Endothelial cell (in vitro differentiated cells): Measurements from ENCODE around the gene DRC1. TPM values are rescaled to one million over a fixed set of nuclear protein-coding genes. Genes with fewer than 3 reads are reported as not detected.

Source experiments
- DNase-seq: peaks from one replicate; pipeline ENCODE4 v3.0.0; 2021; ENCODE audit warnings: low spot score
- H3K27ac Mint-ChIP-seq: one replicate; pipeline ENCODE4 v1.8.0; 2021; ENCODE audit warnings: mixed read lengths, inconsistent platforms; ENCODE audit not compliant: unreplicated experiment
- H3K27me3 Mint-ChIP-seq: one replicate; pipeline ENCODE4 v1.8.0; 2021; ENCODE audit warnings: mild to moderate bottlenecking, moderate library complexity, mixed read lengths, inconsistent platforms; ENCODE audit not compliant: unreplicated experiment
- H3K36me3 Mint-ChIP-seq: one replicate; pipeline ENCODE4 v1.8.0; 2021; ENCODE audit warnings: mild to moderate bottlenecking, low read depth, mixed read lengths, inconsistent platforms; ENCODE audit not compliant: unreplicated experiment
- H3K4me1 Mint-ChIP-seq: one replicate; pipeline ENCODE4 v1.8.0; 2021; ENCODE audit warnings: mild to moderate bottlenecking, mixed read lengths, inconsistent platforms; ENCODE audit not compliant: unreplicated experiment
- H3K4me3 Mint-ChIP-seq: one replicate; pipeline ENCODE4 v1.8.0; 2021; ENCODE audit warnings: mild to moderate bottlenecking, mixed read lengths, inconsistent platforms; ENCODE audit not compliant: unreplicated experiment
- H3K9me3 Mint-ChIP-seq: one replicate; pipeline ENCODE4 v1.8.0; 2021; ENCODE audit warnings: mixed read lengths, inconsistent platforms; ENCODE audit not compliant: unreplicated experiment
- total RNA-seq: library from RNA; stranded (reverse); fragmentation: NEBNext Ultra II Directional; extraction: Animal tissue kit (Norgen Biotek cat#: 25700); gene quantifications from one replicate; pipeline ENCODE4 v1.2.1, GENCODE V29; 2021; ENCODE audit not compliant: unreplicated experiment
- TF ChIP-seq, protein P1 (sequence below): fragments of 200-600 bp; sonication (generic); IDR thresholded peaks from one replicate; pipeline ENCODE4 v1.5.0; 2021; ENCODE audit warnings: antibody characterized with exemption; ENCODE audit not compliant: unreplicated experiment

Gene DRC1
- total RNA-seq, 1 donor from 2014 or later = 0.36 TPM

DNA sequence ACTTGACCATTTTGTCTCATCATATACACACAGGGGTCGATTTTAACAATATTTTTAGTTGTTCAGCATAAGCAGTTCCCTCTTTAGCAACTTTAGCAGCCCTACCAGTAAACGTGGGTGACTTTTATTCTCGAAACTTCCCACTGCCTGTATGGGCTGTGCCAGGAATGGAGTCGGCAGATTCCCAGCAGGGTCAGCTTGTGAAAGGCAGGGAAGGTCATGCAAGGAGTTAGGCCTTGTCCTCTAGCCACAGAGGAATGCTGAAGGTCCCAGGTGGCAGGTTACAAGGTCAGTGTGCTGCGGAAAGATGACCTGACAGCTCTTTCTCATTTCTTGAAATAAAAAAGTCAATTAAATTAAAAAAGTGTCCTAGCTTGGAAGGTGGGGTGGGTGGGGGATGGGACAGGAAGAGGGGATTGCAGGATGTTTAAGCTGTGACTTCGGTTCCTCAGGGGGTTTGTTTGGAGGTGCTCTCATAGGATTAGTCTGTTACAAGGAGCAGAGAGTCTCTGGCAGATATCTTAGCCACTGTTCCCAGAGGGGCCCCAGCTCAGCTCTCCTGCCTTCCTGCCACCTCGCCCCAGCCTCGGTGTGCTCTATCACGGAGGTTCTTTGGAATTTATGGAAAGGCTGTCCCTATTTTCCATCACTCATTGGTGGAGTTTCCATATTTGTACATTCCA is 21.4 kb downstream of the DRC1 start:
- peaks cover 10% of the 10 kb centered on the region for H3K4me1 Mint-ChIP-seq
- H3K4me3 Mint-ChIP-seq = no peak overlapping the region
- no peaks in the 10 kb centered on the region for H3K27me3 Mint-ChIP-seq
- DNase-seq = no peak
- TF ChIP-seq, protein P1, sequence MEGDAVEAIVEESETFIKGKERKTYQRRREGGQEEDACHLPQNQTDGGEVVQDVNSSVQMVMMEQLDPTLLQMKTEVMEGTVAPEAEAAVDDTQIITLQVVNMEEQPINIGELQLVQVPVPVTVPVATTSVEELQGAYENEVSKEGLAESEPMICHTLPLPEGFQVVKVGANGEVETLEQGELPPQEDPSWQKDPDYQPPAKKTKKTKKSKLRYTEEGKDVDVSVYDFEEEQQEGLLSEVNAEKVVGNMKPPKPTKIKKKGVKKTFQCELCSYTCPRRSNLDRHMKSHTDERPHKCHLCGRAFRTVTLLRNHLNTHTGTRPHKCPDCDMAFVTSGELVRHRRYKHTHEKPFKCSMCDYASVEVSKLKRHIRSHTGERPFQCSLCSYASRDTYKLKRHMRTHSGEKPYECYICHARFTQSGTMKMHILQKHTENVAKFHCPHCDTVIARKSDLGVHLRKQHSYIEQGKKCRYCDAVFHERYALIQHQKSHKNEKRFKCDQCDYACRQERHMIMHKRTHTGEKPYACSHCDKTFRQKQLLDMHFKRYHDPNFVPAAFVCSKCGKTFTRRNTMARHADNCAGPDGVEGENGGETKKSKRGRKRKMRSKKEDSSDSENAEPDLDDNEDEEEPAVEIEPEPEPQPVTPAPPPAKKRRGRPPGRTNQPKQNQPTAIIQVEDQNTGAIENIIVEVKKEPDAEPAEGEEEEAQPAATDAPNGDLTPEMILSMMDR = no peak
- no peak overlapping the region for H3K27ac Mint-ChIP-seq
- no peaks in the 10 kb centered on the region for H3K9me3 Mint-ChIP-seq
- peaks cover 5% of the 10 kb centered on the region for H3K36me3 Mint-ChIP-seq

DNA sequence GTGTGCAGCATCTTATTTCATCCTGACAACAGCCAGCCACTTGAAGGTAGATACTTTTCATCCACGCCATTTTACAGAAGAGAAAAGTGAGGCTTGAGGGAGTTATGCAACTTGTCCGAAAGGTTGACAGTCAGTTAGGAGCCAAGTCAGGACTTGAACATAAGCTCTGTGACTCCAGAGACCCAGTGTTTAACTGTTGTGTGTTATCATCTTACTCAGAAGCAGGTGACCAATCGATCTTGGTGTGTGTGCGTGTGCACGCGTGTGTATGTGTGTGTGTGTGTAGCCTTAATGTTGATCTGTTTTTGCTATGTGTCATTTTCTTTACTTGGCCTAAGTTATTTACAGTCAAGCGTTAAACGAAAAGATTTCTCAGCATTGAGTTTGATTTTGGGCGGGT is 22.0 kb downstream of the DRC1 start:
- peaks cover 5% of the 10 kb centered on the region for H3K36me3 Mint-ChIP-seq
- TF ChIP-seq, protein P1 = no peak
- H3K4me3 Mint-ChIP-seq = no peak overlapping the region
- H3K4me1 Mint-ChIP-seq = peaks cover 10% of the 10 kb centered on the region
- H3K27me3 Mint-ChIP-seq = no peaks in the 10 kb centered on the region
- no peak for DNase-seq
- no peak overlapping the region for H3K27ac Mint-ChIP-seq
- H3K9me3 Mint-ChIP-seq = no peaks in the 10 kb centered on the region

DNA sequence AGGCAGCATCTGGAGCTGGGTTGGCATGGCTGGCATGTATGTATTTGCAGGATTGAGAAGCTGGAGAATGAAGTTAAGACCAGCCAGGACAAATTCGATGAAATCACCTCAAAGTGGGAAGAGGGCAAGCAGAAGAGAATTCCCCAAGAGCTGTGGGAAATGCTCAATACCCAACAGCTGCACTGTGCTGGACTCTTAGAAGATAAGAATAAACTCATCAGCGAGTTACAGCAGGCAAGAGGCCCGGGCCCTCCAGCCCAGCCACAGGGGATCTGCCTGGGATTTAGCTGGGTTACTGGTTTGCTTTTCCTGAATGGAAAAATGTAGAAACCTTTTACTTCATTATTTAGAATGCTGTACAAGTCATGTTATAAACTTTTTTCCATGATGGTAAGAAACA is 22.5 kb downstream of the DRC1 start:
- H3K9me3 Mint-ChIP-seq = no peaks in the 10 kb centered on the region
- H3K27ac Mint-ChIP-seq = no peak overlapping the region
- TF ChIP-seq, protein P1 = no peak
- no peaks in the 10 kb centered on the region for H3K27me3 Mint-ChIP-seq
- peaks cover 5% of the 10 kb centered on the region for H3K36me3 Mint-ChIP-seq
- no peak for DNase-seq
- H3K4me1 Mint-ChIP-seq = peaks cover 10% of the 10 kb centered on the region
- H3K4me3 Mint-ChIP-seq = no peak overlapping the region

DNA sequence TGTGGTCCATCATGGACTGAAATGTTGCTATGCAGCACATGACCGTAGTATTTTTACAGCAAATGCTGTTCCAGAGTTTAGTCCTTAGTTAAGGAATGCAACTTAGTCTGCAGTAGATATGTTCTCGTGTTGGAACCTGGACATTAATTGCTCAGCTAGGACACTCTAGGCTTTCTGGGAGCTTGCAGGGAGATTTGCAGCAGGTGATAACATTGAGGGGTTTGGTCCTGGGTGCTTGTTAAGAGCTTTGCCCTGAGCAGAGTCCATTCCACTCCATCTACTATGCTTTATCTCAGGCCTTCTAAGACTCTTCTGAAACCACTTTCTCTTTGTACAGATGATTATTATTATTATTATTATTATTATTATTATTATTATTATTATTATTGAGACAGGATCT is 27.1 kb downstream of the DRC1 start:
- Mint-ChIP-seq H3K27me3 (peaks cover 5% of the 10 kb centered on the region), H3K4me3 (no peak overlapping the region), H3K27ac (no peak overlapping the region), H3K4me1 (peaks cover 3% of the 10 kb centered on the region), H3K36me3 (no peaks in the 10 kb centered on the region), H3K9me3 (no peaks in the 10 kb centered on the region)
- TF ChIP-seq, protein P1 = no peak
- DNase-seq = no peak

DNA sequence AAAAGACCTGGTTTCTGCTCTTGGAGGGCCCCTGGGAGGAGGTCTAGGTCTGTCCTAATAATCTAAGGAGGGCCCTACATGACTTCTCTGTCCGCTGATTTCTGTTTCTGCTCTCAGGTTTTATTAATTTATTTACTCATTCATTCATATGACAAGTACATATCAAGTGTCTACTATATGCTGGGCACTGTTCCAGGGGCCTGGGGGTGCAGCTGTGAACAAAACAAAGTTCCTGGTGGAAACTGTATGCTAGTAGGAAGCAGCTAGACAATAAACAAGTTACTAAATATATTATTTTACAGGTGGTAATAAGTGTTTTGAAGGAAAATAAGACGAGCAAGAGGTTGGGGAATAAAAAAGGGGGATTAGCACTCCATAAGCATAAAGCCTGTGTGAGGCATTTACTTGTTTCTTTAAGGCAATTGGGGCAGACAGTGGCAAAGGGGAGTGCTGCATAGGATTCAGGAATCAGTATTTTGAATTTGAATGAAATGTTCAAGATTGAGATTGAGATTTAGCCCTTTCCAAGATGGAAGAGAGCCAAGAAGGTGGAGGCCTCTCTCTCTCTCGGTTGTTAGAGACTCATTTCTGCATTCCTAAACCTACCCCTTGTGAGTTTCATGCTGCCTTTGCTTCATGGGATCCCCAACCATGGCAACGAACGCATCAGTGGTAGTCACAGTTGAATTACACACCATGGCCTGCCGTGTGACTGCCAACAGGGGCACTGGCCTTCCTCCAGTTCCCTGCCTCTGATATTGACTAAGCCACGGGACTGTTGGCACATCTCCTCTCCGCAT is 28.3 kb downstream of the DRC1 start:
- peaks cover 5% of the 10 kb centered on the region for H3K27me3 Mint-ChIP-seq
- no peaks in the 10 kb centered on the region for H3K9me3 Mint-ChIP-seq
- TF ChIP-seq, protein P1 = no peak
- H3K36me3 Mint-ChIP-seq = no peaks in the 10 kb centered on the region
- no peak overlapping the region for H3K4me3 Mint-ChIP-seq
- DNase-seq = no peak
- H3K4me1 Mint-ChIP-seq = no peaks in the 10 kb centered on the region
- H3K27ac Mint-ChIP-seq = no peak overlapping the region
